IPS-18a (cell line): ENCODE measurements around the gene SLC35F4.
"Not testable (repeated sequence)": the region's sequence is repeated elsewhere in the genome, so short reads cannot be mapped to it uniquely, and the experiment has no call there.

Experiments used
- H3K27ac ChIP-seq: one replicate; pipeline ENCODE4 v1.5.1; 2013; ENCODE audit warnings: low read length
- H3K27me3 ChIP-seq: one replicate; pipeline ENCODE4 v1.6.1; 2013; ENCODE audit warnings: mild to moderate bottlenecking, low read length; ENCODE audit not compliant: control insufficient read depth, insufficient read depth
- H3K36me3 ChIP-seq: one replicate; pipeline ENCODE4 v1.6.1; 2013; ENCODE audit warnings: low read depth, low read length; ENCODE audit not compliant: control insufficient read depth
- H3K4me1 ChIP-seq: one replicate; pipeline ENCODE4 v1.6.1; 2013; ENCODE audit warnings: low read depth, low read length; ENCODE audit not compliant: control insufficient read depth
- H3K4me3 ChIP-seq: one replicate; pipeline ENCODE4 v1.5.1; 2013; ENCODE audit warnings: low read length
- H3K9ac ChIP-seq: one replicate; pipeline ENCODE4 v1.6.1; 2013; ENCODE audit warnings: mild to moderate bottlenecking, low read length, moderate library complexity
- H3K9me3 ChIP-seq: one replicate; pipeline ENCODE4 v1.6.1; 2013; ENCODE audit warnings: low read depth, low read length; ENCODE audit not compliant: control insufficient read depth

SLC35F4 gene

DNA sequence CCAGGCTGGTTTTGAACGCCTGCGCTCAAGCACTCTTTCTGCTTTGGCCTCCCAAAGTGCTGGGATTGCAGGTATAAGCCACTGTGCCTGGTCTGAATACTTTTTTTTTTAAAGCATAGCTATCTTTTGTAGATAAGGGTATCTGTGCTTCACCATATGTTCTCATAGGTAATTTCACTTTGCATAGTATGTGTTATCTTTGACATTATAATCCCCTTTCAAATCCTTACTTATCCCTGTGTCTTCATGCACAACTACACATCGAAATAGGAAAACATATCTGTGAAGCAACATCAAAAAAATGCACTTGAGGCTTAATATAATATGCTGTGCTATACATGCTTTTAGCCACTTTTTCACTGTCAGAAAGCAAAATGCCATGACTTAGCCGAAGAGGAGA, 94.1 kb downstream of the SLC35F4 start:
- Histone ChIP-seq H3K9me3 (no peaks in the 10 kb centered on the region), H3K4me1 (no peaks in the 10 kb centered on the region), H3K4me3 (no peak overlapping the region), H3K9ac (no peak overlapping the region), H3K27ac (no peak overlapping the region), H3K27me3 (no peaks in the 10 kb centered on the region), H3K36me3 (no peaks in the 10 kb centered on the region)

DNA sequence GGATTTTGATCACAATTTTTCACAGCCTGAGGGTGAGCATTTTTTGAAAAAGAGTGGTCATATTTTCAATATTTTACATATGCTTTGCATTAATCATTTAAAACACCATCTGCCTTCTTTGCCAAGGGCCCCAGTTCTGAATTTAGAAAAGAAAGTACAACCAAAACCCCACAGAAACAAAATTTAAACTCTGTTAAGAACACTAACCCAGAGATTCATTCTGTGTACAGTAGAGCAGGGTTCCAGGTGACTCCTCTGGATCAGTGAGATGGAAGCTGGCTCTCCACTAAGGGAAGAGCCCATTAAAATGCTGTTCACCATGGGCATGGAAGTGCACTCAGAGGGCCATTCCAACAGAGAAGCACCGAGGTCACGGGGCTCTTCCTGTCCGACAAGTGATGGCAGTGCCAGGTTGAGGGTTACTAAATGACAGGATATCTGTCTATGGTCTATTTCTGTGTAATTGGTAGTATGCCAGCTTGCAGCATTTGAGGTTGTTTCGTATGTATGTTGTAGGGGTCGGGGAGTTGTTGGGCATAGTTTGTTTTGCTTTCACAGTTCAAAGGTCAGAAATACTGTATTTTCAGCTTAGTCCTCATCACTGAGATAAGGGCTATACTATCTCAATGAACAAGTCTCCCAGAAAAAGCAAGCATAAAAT, 95.9 kb downstream of the SLC35F4 start:
- H3K27ac ChIP-seq = no peak overlapping the region
- no peaks in the 10 kb centered on the region for H3K9me3 ChIP-seq
- no peak overlapping the region for H3K4me3 ChIP-seq
- no peaks in the 10 kb centered on the region for H3K36me3 ChIP-seq
- H3K9ac ChIP-seq = no peak overlapping the region
- no peaks in the 10 kb centered on the region for H3K4me1 ChIP-seq
- no peaks in the 10 kb centered on the region for H3K27me3 ChIP-seq

DNA sequence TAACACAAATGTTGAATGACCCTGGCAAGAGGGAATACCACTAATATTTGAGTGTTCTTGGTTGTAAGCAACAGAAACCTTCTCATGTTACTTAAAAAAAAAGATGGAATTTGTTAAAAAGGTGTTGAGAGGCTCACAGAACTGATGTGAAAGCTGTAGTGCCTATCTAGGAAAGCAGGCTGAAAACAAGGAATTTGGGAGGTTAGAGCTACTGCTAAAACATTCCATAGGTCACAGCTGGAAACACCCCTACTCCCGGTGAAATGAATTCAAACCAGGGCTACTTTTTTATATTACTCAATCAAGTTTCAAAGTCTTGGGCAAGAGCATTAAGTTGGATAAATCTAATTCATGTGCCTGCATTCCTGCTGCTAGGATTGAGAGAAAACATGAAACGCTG, 104.1 kb downstream of the SLC35F4 start:
- Histone ChIP-seq H3K9me3 (no peaks in the 10 kb centered on the region), H3K4me3 (no peak overlapping the region), H3K4me1 (no peaks in the 10 kb centered on the region), H3K27ac (no peak overlapping the region), H3K27me3 (no peaks in the 10 kb centered on the region), H3K9ac (no peak overlapping the region), H3K36me3 (no peaks in the 10 kb centered on the region)

DNA sequence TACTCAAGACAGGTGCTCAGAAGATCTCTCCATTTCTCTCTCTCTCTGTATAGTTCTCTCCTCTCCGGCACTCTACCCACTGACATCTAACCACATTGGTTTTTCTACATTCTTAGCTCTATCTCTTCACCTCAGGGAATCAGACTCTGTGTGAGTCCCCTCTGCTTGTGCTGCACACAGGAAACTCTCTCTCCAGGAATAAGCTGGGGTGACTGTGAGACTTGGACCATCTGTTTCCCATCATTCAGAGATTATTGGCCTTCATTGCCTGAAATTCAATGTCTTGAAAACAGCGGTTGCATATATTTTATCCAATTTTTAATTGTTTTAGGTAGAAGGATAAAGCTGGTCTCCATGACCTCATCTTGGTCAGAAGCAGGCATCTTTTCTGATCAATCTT, 105.0 kb downstream of the SLC35F4 start:
- Histone ChIP-seq H3K4me1 (no peaks in the 10 kb centered on the region), H3K27me3 (no peaks in the 10 kb centered on the region), H3K4me3 (no peak overlapping the region), H3K27ac (no peak overlapping the region), H3K9me3 (no peaks in the 10 kb centered on the region), H3K36me3 (no peaks in the 10 kb centered on the region), H3K9ac (no peak overlapping the region)

GRCh38 chr14:57755018-57755521, 110.8 kb downstream of the SLC35F4 start:
- Histone ChIP-seq H3K27me3 (no peaks in the 10 kb centered on the region), H3K4me3 (no peak overlapping the region), H3K9me3 (no peaks in the 10 kb centered on the region)

DNA sequence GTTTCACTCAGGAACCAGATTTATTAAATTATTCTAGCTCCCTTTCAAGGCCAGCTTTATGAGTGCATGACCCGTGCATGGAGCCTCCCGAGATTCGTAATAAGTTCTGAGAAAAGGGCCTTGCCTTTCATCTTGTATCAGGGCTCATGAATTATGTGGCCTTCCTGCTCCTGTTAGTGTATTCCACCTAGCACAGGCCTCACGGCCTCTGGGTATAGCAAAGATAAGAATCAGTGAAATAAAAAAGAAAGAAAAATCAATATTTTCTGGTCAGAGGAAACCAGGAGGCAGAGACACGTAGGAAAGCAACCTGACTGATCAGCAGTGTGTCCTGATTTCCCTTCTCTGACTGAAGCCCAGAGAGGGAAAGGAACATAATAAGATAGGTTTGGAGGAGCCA, 111.4 kb downstream of the SLC35F4 start:
- Histone ChIP-seq H3K9ac (no peak overlapping the region), H3K27ac (no peak overlapping the region), H3K27me3 (no peaks in the 10 kb centered on the region), H3K9me3 (no peaks in the 10 kb centered on the region), H3K36me3 (no peaks in the 10 kb centered on the region), H3K4me3 (no peak overlapping the region), H3K4me1 (peaks cover 3% of the 10 kb centered on the region)

More at GRCh38 chr14:57755018-57755521, 110.8 kb downstream of the SLC35F4 start:
- Histone ChIP-seq H3K27ac (no peak overlapping the region), H3K9ac (no peak overlapping the region), H3K4me1 (peaks cover 3% of the 10 kb centered on the region), H3K36me3 (no peaks in the 10 kb centered on the region)

GRCh38 chr14:57753821-57754220, 112.1 kb downstream of the SLC35F4 start:
- Histone ChIP-seq H3K4me3 (no peak overlapping the region), H3K9me3 (no peaks in the 10 kb centered on the region), H3K27me3 (no peaks in the 10 kb centered on the region), H3K36me3 (no peaks in the 10 kb centered on the region), H3K9ac (no peak overlapping the region), H3K4me1 (peaks cover 3% of the 10 kb centered on the region), H3K27ac (no peak overlapping the region)

DNA sequence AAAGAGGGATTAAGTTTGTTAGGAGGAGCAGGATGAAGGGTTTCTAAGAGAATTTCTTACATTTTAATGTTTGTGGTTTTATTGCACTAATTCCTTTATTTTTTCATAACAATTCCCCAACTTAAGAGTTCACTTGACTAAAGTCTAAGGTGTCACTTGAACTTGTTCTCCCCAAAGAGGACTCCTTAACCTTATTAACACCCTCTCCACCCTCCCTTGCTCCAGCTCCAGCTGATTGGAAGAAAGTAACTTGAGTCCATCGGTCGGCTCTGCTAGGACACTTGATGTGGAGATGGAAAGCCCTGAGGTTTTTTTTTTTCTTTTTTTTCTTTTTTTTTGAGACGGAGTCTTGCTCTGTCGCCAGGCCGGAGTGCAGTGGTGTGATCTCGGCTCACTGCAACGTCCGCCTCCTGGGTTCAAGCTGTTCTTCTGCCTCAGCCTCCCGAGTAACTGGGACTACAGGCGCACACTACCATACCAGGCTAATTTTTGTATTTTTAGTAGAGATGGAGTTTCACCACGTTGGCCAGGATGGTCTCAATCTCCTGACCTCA, 113.7 kb downstream of the SLC35F4 start:
- not testable (repeated sequence) for H3K9me3 ChIP-seq, H3K36me3 ChIP-seq, H3K27me3 ChIP-seq, H3K4me1 ChIP-seq, H3K27ac ChIP-seq, H3K9ac ChIP-seq, H3K4me3 ChIP-seq

GRCh38 chr14:57751400-57751799, 114.5 kb downstream of the SLC35F4 start:
- no peaks in the 10 kb centered on the region for H3K9me3 ChIP-seq
- H3K9ac ChIP-seq = no peak overlapping the region
- H3K27ac ChIP-seq = no peak overlapping the region
- no peaks in the 10 kb centered on the region for H3K36me3 ChIP-seq
- H3K27me3 ChIP-seq = no peaks in the 10 kb centered on the region
- H3K4me3 ChIP-seq = no peak overlapping the region
- H3K4me1 ChIP-seq = peaks cover 3% of the 10 kb centered on the region

DNA sequence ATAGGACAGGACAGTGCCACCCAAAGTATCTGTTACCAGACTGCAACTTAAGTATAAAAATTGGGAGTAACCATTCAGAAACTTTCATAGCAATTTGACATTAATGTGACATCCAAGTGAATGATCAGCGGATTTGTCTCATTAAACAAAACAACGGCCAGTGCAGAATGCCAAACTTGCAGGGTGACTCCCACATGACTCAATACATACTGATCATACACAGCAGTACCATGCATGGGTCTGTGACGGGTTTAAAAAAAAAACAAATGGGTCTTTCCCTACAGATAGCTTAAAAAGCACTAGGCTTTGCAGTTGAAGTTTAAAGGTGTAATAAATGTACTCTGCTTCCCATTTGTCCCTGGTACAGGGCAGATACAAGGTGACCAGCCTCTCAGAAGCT, 116.6 kb downstream of the SLC35F4 start:
- no peaks in the 10 kb centered on the region for H3K27me3 ChIP-seq
- no peak overlapping the region for H3K9ac ChIP-seq
- no peaks in the 10 kb centered on the region for H3K4me1 ChIP-seq
- H3K4me3 ChIP-seq = no peak overlapping the region
- H3K36me3 ChIP-seq = no peaks in the 10 kb centered on the region
- no peaks in the 10 kb centered on the region for H3K9me3 ChIP-seq
- H3K27ac ChIP-seq = no peak overlapping the region

DNA sequence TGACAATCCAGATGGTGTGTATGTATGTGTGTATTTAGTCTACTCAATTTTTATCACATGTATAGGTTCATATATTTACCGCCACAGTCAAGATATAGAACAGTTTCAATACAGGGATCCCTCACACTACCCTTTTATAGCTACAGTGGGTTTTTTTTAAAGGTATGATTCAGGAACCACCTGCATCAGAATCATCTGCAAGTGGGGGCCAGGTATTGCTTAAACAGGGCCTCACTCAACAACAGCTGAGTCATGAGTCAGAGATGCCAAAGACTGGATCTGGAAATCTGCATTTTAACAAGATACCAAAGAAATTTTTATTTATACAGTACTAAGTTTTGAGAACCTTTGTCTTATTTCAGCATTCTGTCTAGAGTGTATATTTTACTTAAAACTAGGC, 117.6 kb downstream of the SLC35F4 start:
- Histone ChIP-seq H3K27ac (no peak overlapping the region), H3K4me1 (no peaks in the 10 kb centered on the region), H3K27me3 (no peaks in the 10 kb centered on the region), H3K4me3 (no peak overlapping the region), H3K36me3 (no peaks in the 10 kb centered on the region), H3K9me3 (no peaks in the 10 kb centered on the region), H3K9ac (no peak overlapping the region)

- Histone ChIP-seq H3K4me1 (no peaks in the 10 kb centered on the region), H3K9ac (no peak overlapping the region), H3K4me3 (no peak overlapping the region)
Observed at GRCh38 chr14:57747036-57747435, 118.9 kb downstream of the SLC35F4 start.

More at GRCh38 chr14:57747036-57747435, 118.9 kb downstream of the SLC35F4 start:
- no peaks in the 10 kb centered on the region for H3K36me3 ChIP-seq
- H3K27me3 ChIP-seq = no peaks in the 10 kb centered on the region
- H3K27ac ChIP-seq = no peak overlapping the region
- no peaks in the 10 kb centered on the region for H3K9me3 ChIP-seq
